Measurements from ENCODE around the gene TNFSF15. TPM values are rescaled to one million over a fixed set of nuclear protein-coding genes. Genes with fewer than 3 reads are reported as not detected.

Gene TNFSF15
- total RNA-seq, 2 experiments from 2014 or later, result 0.12 to 0.14 TPM

GRCh38 chr9:114820776-114821501 is 15.1 kb upstream of the TNFSF15 start:
- Mint-ChIP-seq H3K36me3 (no peaks in the 10 kb centered on the region), H3K4me1 (ENCODE audit: low read depth) (peaks cover 16% of the 10 kb centered on the region), H3K9me3 (no peaks in the 10 kb centered on the region), H3K27ac (no peak overlapping the region), H3K27me3 (no peaks in the 10 kb centered on the region), H3K4me3 (no peak overlapping the region)
- POLR2A ChIA-PET, result no interaction called here
- CTCF ChIA-PET, result no interaction called here
- no peak for DNase-seq
- intact Hi-C loops (cut with micrococcal nuclease), result no loop called here

GRCh38 chr9:114818178-114818577 is 12.3 kb upstream of the TNFSF15 start:
- Mint-ChIP-seq H3K9me3 (no peaks in the 10 kb centered on the region), H3K36me3 (no peaks in the 10 kb centered on the region), H3K27ac (no peak overlapping the region), H3K4me1 (ENCODE audit: low read depth) (peaks cover 28% of the 10 kb centered on the region), H3K4me3 (no peak overlapping the region), H3K27me3 (no peaks in the 10 kb centered on the region)
- POLR2A ChIA-PET, result no interaction called here
- DNase-seq, result no peak
- CTCF ChIA-PET, result interaction anchor here (1.1 kb wide), 1 partner anchor 196 kb away, joined by 4 read pairs; no protein-coding TSS in a partner anchor
- intact Hi-C loops (cut with micrococcal nuclease), result no loop called here

DNA sequence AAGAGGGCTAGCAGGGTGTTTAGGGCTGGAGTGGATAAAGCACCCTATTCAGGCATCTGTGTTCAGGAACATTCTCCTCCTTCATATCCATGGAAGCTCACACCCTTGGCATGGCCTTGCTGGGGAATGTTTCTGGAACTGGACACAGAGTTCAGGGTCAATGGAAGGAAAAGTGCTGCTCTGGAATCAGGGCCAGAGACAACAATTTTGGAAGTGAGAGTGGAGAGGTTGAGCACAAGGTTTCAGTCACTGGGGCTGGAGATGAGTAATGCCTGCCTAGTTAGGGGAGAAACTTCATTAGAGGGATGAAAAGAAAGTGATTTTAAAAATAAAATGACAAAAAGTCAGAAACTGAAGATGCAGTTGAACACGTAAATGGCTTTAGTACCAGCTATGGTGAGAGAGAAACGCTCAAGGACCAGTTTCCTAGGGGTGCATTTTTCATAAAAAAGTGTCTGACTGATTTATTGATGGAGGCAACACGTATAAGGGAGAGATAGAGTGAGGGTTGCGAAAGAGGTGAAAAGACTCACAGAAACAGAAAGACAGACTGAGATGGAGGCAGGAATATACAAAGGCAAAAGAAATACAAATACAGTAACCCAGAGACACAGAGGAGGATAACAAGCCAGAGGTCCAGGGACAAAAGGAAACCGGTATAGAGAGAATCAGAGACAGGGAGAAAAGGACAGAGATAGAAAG is 8.0 kb upstream of the TNFSF15 start:
- Mint-ChIP-seq H3K9me3 (no peaks in the 10 kb centered on the region), H3K4me1 (ENCODE audit: low read depth) (peaks cover 18% of the 10 kb centered on the region), H3K36me3 (no peaks in the 10 kb centered on the region), H3K27ac (peak overlapping the region; percentile 2), H3K4me3 (no peak overlapping the region), H3K27me3 (no peaks in the 10 kb centered on the region)
- intact Hi-C loops (cut with micrococcal nuclease), result no loop called here
- ChIA-PET CTCF (no interaction called here), POLR2A (interaction anchor here (0.6 kb wide), 1 partner anchor 80 kb away, joined by 5 read pairs; no protein-coding TSS in a partner anchor)
- DNase-seq, result peak; percentile 13

- CTCF ChIA-PET, result interaction anchor here (1.4 kb wide), 1 partner anchor 13 kb away, joined by 3 read pairs; no protein-coding TSS in a partner anchor
- DNase-seq, result no peak
- Mint-ChIP-seq H3K4me1 (ENCODE audit: low read depth) (peaks cover 19% of the 10 kb centered on the region), H3K9me3 (no peaks in the 10 kb centered on the region), H3K27ac (no peak overlapping the region), H3K36me3 (no peaks in the 10 kb centered on the region), H3K4me3 (no peak overlapping the region), H3K27me3 (no peaks in the 10 kb centered on the region)
- intact Hi-C loops (cut with micrococcal nuclease), result no loop called here
- POLR2A ChIA-PET, result no interaction called here
Measured at GRCh38 chr9:114811966-114812636, 6.3 kb upstream of the TNFSF15 start.

GRCh38 chr9:114811301-114811700 is 5.5 kb upstream of the TNFSF15 start:
- Mint-ChIP-seq H3K27ac (no peak overlapping the region), H3K9me3 (no peaks in the 10 kb centered on the region), H3K36me3 (no peaks in the 10 kb centered on the region), H3K4me1 (ENCODE audit: low read depth) (peaks cover 27% of the 10 kb centered on the region), H3K27me3 (no peaks in the 10 kb centered on the region), H3K4me3 (no peak overlapping the region)
- ChIA-PET CTCF (no interaction called here), POLR2A (no interaction called here)
- intact Hi-C loops (cut with micrococcal nuclease), result no loop called here
- no peak for DNase-seq

DNA sequence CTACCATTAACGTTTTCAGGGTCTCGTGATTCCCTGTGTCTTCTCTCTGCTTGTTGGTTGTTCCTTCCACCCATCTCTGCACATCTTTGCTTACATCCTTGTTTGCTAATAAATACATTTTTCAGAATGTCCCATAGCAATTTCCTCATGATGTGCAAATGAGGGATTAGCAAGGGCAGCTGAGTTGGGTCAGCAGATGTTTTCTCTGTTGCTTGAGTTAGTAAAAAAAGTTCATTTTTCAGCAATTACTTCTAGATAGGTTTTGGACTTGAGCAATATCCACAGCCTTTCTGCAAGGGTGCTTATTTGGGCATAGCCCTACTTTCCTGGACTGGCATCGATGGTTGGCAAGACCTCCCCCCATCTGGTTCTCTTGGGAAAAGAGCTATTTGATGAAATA is 4.8 kb upstream of the TNFSF15 start:
- peaks cover 34% of the 10 kb centered on the region for H3K4me1 Mint-ChIP-seq (ENCODE audit: low read depth)
- no peak overlapping the region for H3K4me3 Mint-ChIP-seq
- no peak for DNase-seq
- H3K9me3 Mint-ChIP-seq, result no peaks in the 10 kb centered on the region
- no peaks in the 10 kb centered on the region for H3K27me3 Mint-ChIP-seq
- POLR2A ChIA-PET, result no interaction called here
- CTCF ChIA-PET, result interaction anchor here (0.7 kb wide), 1 partner anchor 72 kb away, joined by 3 read pairs; no protein-coding TSS in a partner anchor
- H3K27ac Mint-ChIP-seq, result no peak overlapping the region
- no peaks in the 10 kb centered on the region for H3K36me3 Mint-ChIP-seq
- intact Hi-C loops (cut with micrococcal nuclease), result no loop called here

DNA sequence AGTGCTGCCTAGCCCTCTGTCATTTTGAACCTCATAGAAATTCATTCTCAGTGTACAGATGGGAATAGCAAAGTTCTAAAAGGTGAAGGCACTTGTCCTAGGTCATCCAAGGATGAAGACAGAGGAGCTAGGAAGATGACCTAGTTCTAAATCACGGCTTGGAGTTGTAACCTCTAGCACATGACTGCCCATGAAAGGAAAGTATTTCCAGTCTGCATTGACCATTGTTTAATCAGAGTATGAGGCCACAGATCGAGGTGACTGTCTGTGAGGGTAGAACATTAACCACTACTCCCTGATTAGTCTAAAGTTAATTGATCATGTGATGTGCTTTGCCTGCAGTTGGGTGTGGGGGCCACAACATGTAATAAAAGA is 674 bp upstream of the TNFSF15 start:
- no peaks in the 10 kb centered on the region for H3K27me3 Mint-ChIP-seq
- intact Hi-C loops (cut with micrococcal nuclease), result loop anchor here (1.0 to 5.0 kb wide), 5 partner anchors 22 to 208 kb away; no protein-coding TSS in a partner anchor

DNA sequence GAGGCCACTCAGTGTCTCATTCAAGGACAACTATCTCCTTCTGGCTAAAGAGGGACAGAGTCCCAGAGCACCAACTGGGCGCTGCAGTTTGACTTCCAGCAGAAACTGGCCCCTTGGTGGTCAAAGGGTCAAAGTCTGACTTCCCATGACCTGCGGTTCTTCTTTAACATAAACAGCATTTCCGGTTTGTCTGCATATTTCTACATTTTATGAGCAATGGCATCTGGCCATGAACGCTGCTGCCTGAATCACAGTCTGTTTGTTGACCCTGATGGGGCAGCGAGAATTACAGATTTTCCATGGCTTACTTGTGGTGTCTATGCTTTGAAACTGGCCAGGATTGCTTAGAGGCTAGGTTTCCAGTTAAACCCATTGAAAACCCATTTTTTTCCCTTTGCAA is 1.3 kb downstream of the TNFSF15 start:
- Mint-ChIP-seq H3K4me3 (no peak overlapping the region), H3K27me3 (peaks cover 2% of the 10 kb centered on the region), H3K4me1 (ENCODE audit: low read depth) (peaks cover 24% of the 10 kb centered on the region), H3K27ac (no peak overlapping the region), H3K36me3 (no peaks in the 10 kb centered on the region), H3K9me3 (no peaks in the 10 kb centered on the region)
- intact Hi-C loops (cut with micrococcal nuclease), result no loop called here
- ChIA-PET POLR2A (no interaction called here), CTCF (interaction anchor here (2.1 kb wide), 1 partner anchor 123 kb away, joined by 6 read pairs; the partner anchor contains the start of gene TEX48)
- DNase-seq, result no peak

More for the DNA sequence above, 674 bp upstream of the TNFSF15 start:
- Mint-ChIP-seq H3K9me3 (no peaks in the 10 kb centered on the region), H3K36me3 (no peaks in the 10 kb centered on the region), H3K4me3 (no peak overlapping the region), H3K4me1 (ENCODE audit: low read depth) (peaks cover 24% of the 10 kb centered on the region), H3K27ac (no peak overlapping the region)
- CTCF ChIA-PET, result interaction anchor here (1.0 to 2.2 kb wide), 4 partner anchors 69 to 125 kb away, joined by 3 to 6 read pairs (median 5); partner anchors contain the start of gene TEX48
- DNase-seq, result no peak
- POLR2A ChIA-PET, result interaction anchor here (1.0 to 1.3 kb wide), 2 partner anchors 87 to 92 kb away, joined by 4 read pairs; no protein-coding TSS in a partner anchor

GRCh38 chr9:114803479-114804265 is 2.2 kb downstream of the TNFSF15 start:
- Mint-ChIP-seq H3K4me3 (no peak overlapping the region), H3K36me3 (no peaks in the 10 kb centered on the region), H3K4me1 (ENCODE audit: low read depth) (peaks cover 24% of the 10 kb centered on the region), H3K27me3 (peaks cover 2% of the 10 kb centered on the region), H3K9me3 (no peaks in the 10 kb centered on the region), H3K27ac (no peak overlapping the region)
- DNase-seq, result no peak
- ChIA-PET CTCF (no interaction called here), POLR2A (no interaction called here)
- intact Hi-C loops (cut with micrococcal nuclease), result no loop called here

GRCh38 chr9:114799925-114800324 is 5.9 kb downstream of the TNFSF15 start:
- Mint-ChIP-seq H3K27me3 (peaks cover 2% of the 10 kb centered on the region), H3K4me3 (no peak overlapping the region), H3K4me1 (ENCODE audit: low read depth) (no peaks in the 10 kb centered on the region), H3K36me3 (no peaks in the 10 kb centered on the region), H3K9me3 (no peaks in the 10 kb centered on the region), H3K27ac (no peak overlapping the region)
- CTCF ChIA-PET, result interaction anchor here (0.8 kb wide), 1 partner anchor 13 kb away, joined by 3 read pairs; no protein-coding TSS in a partner anchor
- POLR2A ChIA-PET, result no interaction called here
- DNase-seq, result no peak
- intact Hi-C loops (cut with micrococcal nuclease), result no loop called here

DNA sequence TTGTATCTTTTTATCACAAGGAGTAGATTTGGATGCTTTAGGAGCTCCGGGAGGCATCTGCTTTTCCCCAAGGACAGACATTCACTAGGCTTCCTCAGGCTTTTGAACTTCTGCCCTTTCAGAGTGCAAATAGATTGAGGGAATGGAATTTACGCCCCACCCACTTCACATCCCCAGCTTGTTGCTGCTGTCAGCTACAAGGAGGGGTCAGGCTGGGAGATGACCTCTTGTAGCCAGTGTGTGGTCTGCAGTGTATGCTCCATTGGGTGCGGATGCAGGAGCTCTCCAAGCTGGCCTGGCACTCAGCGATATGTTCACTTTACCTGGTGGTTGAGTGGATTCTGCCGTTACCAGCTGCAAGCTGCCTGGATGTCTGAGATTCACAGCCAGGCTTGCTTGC is 6.4 kb downstream of the TNFSF15 start:
- Mint-ChIP-seq H3K27ac (no peak overlapping the region), H3K36me3 (no peaks in the 10 kb centered on the region), H3K9me3 (no peaks in the 10 kb centered on the region), H3K4me3 (no peak overlapping the region), H3K27me3 (peaks cover 2% of the 10 kb centered on the region), H3K4me1 (ENCODE audit: low read depth) (no peaks in the 10 kb centered on the region)
- CTCF ChIA-PET, result interaction anchor here (0.8 kb wide), 1 partner anchor 13 kb away, joined by 3 read pairs; no protein-coding TSS in a partner anchor
- intact Hi-C loops (cut with micrococcal nuclease), result no loop called here
- POLR2A ChIA-PET, result no interaction called here
- DNase-seq, result no peak

All from activated CD4-positive, alpha-beta memory T cell treated with anti-CD3 and anti-CD28 coated beads for 36 hours (primary cell).